Activated naive CD4-positive, alpha-beta T cell treated with anti-CD3 and anti-CD28 coated beads, Interleukin-2, amount 10 ng/mL, durations not matched to agents 5 hours and 36 hours (primary cell): Measurements from ENCODE around the gene SH3BGRL. TPM values are rescaled to one million over a fixed set of nuclear protein-coding genes. Genes with fewer than 3 reads are reported as not detected.

Source experiments
- total RNA-seq, 2 experiments: library from RNA; stranded (reverse); gene quantifications; one replicate each; pipeline ENCODE4 v1.2.3, GENCODE V29; 2021

The SH3BGRL gene
- 10 to 100 TPM; 85.7 to 87.7 TPM for total RNA-seq

GRCh38 chrX:81201671-81202455, at the start of gene SH3BGRL, which contains the start of gene HMGN5:
Gene SH3BGRL, plus strand, starts transcription at chrX:81202102. Its CDS starts 99 bp downstream, at chrX:81202201.
Gene HMGN5, minus strand, starts transcription at chrX:81201913. Its CDS starts 80,364 bp downstream, at chrX:81121549.

Other genes with a start within 250 kb of the SH3BGRL start
- 1 to 10 TPM; 2.5 to 2.8 TPM for gene HMGN5, start 189 bp upstream of the SH3BGRL start, total RNA-seq